DMS114 treated with DMSO at 0.1 percent for 48 hours (cell line): ENCODE results near the gene ULK2.
"Not testable (repeated sequence)": the region's sequence is repeated elsewhere in the genome, so short reads cannot be mapped to it uniquely, and the experiment has no call there.

Experiments
- DNase-seq: peaks from one replicate; lab custom pipeline; 2025; ENCODE audit not compliant: unreplicated experiment; lab: John Stamatoyannopoulos, UW

Gene ULK2

GRCh38 chr17:19867079-19867328, 732 bp downstream of the ULK2 start:
- DNase-seq, result no peak

GRCh38 chr17:19865021-19865420, 2.7 kb downstream of the ULK2 start:
- no peak for DNase-seq

- not testable (repeated sequence) for DNase-seq
Observed at GRCh38 chr17:19860647-19861177, 7.0 kb downstream of the ULK2 start.

GRCh38 chr17:19857640-19858039, 10.1 kb downstream of the ULK2 start:
- DNase-seq, result no peak

- DNase-seq, result no peak
Observed at GRCh38 chr17:19833914-19834313, 33.8 kb downstream of the ULK2 start.

GRCh38 chr17:19830061-19830460, 37.7 kb downstream of the ULK2 start:
- no peak for DNase-seq

GRCh38 chr17:19812407-19812806, 55.3 kb downstream of the ULK2 start:
- no peak for DNase-seq

GRCh38 chr17:19805006-19805405, 62.7 kb downstream of the ULK2 start:
- no peak for DNase-seq

- no peak for DNase-seq
Observed at GRCh38 chr17:19800571-19800970, 67.2 kb downstream of the ULK2 start.

GRCh38 chr17:19799796-19800195, 67.9 kb downstream of the ULK2 start:
- no peak for DNase-seq

GRCh38 chr17:19796457-19796856, 71.3 kb downstream of the ULK2 start:
- DNase-seq, result no peak

GRCh38 chr17:19791918-19792550, 75.7 kb downstream of the ULK2 start:
- DNase-seq, result no peak

- DNase-seq, result no peak
Observed at GRCh38 chr17:19787733-19788357, 79.9 kb downstream of the ULK2 start.

GRCh38 chr17:19785854-19786253, 81.9 kb downstream of the ULK2 start:
- DNase-seq, result no peak

GRCh38 chr17:19781488-19782458, 86.0 kb downstream of the ULK2 start:
- DNase-seq, result no peak

GRCh38 chr17:19780846-19781245, 86.9 kb downstream of the ULK2 start:
- no peak for DNase-seq

- DNase-seq, result no peak
Observed at GRCh38 chr17:19773534-19773933, 94.2 kb downstream of the ULK2 start.

- DNase-seq, result no peak
Observed at GRCh38 chr17:19771971-19772630, 95.6 kb downstream of the ULK2 start.

- DNase-seq, result no peak
Observed at GRCh38 chr17:19770985-19771735, 96.6 kb downstream of the ULK2 start.

GRCh38 chr17:19769946-19770652, 97.6 kb downstream of the ULK2 start:
- DNase-seq, result no peak
